ENCODE measurements around the gene RPL10.

Gene RPL10

DNA sequence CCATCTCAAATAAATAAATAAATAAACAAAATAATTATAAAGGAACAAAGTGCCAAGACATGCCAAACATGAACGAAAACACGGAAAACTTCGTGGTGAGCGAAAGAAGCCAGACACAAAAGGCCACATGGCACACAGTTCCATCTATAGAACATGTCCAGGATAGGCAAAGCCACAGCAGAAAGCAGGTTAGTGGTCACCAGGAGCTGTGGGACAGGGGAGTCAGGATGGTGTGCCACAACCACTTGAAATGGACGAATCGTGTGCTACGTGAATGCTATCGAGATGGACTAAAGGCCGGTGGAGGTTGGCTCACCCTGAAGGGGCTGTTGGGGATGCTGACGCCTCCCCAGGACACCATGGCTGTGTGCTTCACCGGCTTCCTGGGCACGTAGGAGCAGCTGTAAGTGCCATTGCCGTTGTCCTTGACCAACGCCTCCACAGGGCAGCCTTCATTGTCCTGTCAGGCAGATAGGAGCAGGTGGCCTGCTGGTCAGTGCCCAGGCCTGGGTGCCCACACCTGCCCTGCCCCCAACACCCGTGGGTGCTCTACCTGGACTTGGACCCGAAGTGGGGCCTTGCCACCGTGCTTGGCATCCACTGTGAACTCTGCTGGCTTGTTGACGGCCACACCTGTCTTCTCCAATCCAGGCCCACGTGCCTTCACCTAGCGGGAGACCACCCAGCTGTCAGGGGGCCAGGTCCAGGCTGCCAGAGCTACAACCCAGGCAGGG is 34.3 kb upstream of the RPL10 start:
- DNase-seq = no peak

DNA sequence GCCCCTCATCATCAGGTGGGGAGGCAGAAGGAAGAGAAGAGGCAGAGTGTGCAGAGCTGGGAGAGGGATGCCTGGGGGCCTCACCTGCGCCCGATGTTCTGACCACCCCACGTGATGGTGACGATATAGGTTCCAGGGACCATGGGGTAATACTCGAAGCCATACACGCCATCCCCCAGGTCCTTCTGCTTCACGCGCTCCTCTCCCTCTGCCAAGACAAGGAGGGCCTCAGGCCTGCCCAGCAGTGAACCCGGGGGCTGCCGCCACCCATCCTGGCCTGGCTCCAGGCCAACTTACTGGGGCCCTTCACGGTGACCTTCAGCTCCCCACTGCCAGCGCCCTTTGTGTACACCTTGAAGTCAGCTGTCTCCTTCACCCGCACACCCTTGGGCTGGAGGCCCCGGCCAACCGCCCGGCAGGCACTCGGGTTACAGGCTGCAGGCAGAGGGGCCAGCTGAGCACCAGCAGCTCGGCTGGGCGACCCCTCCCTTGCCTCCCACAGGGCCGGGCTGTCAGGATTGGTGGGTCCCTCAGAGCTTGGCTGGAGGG is 33.1 kb upstream of the RPL10 start:
- no peak for DNase-seq

- DNase-seq = no peak
Observed at GRCh38 chrX:154365997-154366665, 32.0 kb upstream of the RPL10 start.

DNA sequence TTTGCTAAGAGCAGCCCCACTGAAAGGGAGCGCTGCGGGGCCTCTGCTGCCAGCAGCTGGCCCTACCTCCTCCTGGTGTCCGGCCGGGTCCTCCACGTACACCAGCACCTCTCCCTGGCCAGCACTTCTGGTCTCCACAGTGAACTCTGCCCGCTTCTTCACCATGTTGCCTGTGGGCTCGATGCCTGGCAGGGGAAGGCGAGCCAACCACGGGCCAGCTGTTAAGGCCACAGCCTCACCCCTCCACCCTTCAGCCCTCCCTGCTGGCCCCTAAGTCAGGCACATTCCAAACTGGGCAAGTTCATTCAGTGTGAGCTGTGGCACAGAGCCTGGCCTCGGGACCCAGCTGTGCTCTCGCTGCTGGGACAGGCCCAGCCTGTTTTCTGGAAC is 31.5 kb upstream of the RPL10 start:
- no peak for DNase-seq

GRCh38 chrX:154367474-154368308 is 30.5 kb upstream of the RPL10 start:
- DNase-seq = no peak

- peak; percentile 38 to 67 (median 52) for DNase-seq
Observed at GRCh38 chrX:154368630-154369448, 29.3 kb upstream of the RPL10 start.

DNA sequence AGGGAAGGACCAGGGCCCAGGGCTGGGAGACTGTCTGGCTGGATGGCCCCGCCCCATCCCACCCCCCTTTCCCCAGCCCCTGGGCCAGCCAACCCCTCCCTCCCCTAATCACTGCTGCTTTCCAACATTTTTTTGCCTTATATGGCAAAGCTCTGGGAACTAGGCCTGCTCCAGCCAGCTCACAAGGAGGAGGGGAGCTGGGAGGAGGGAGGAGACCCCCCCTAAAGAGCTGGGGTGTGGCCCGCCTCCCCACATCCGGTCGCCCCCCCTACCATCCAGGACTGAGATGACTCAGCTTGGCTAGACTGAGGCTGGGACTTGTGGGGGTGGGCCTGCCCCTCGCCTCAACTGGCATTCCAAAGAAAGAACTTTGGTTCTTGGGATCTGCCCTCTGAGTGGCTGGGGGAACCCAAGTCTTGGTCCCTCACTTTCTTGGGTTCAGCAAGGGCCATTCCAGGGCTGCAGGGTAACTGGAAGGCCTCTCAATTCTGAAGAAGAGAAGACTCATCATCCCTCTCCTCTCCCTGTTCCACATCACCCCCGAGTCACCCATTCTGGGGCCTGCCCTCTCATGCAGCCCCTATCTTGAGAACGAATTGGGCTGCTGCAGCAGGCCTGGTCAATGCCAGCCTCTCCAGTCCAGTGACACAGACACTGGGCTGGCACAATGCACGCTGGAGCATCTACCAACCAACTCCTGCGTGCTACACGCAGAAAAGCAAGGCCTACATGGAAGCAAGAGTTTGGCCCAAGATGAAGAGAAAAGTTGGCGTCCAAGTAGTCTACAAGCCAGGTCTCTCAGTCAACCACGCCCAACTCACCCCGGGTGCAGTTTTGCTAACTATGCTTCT is 28.5 kb upstream of the RPL10 start:
- DNase-seq = peak in 2 of 4 experiments; percentile 26 to 54

- no peak for DNase-seq
Observed at GRCh38 chrX:154370300-154371016, 27.7 kb upstream of the RPL10 start.

DNA sequence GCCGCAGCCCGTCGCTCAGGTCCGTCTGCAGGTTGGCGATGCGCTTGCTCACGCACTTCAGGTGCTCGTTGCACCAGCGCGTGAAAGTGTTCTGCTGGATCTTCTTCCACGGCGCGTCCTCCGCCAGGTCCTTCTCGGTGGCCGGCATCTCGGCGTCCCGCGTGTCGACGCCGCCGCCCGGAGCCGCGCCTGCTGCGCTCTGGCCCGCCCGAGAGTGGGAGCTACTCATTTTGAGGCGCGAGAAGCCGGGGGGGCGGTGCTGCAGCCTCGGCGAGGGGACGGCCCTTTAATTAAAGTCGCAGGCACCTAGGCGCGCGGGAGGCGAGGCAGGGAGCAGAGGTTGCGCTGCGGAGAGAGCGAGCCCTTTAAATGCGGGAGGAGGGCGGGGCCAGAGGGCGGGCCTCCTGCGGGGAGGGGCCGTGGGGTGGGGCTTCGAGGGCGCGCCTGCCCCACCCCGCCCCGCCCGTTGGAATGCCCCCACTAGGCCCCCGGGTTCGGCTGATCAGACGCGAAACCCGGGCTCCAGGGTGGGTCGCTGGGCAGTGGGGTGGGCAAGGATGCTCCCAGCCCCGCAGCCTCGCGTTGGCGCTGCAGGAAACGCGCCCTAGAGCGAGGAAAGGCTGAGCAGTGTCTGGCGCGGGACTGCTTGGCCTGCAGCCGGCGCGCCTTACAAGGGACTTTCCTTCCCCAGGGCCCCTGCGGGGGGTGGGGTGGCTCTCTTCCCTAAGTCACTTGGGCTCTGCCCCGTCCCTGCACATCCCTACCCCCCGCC is 27.0 kb upstream of the RPL10 start:
- peak; percentile 66 to 87 (median 76) for DNase-seq

GRCh38 chrX:154371789-154372300 is 26.3 kb upstream of the RPL10 start:
- no peak for DNase-seq

DNA sequence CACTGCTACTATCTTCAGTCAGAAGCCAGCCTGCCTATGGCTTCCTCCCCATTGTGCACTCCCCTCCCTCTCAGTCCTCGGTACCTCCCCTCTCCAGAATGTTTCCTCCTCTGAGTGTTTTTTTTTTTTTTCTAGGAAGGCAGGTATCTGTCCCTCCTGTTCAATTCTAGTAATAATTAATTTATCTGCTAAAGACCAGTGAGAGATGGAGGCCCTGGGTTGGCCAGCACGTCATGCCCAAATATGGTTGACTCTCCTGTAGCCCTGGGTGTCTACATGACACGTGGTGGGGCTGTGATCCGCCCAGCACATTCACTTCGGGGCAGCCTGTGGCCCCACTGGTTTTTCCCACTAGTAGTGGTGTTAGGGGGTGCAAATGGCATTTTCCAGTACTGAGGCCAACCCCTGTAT is 25.6 kb upstream of the RPL10 start:
- no peak for DNase-seq

- peak in 1 of 4 experiments; percentile 19 for DNase-seq
Observed at GRCh38 chrX:154373340-154374306, 24.6 kb upstream of the RPL10 start.

- no peak for DNase-seq
Observed at GRCh38 chrX:154374313-154375155, 23.6 kb upstream of the RPL10 start, which contains the start of gene FLNA. FLNA (minus strand) TSS chrX:154374634; CDS start chrX:154371245, 3,389 bp downstream.

- DNase-seq = no peak
Observed at GRCh38 chrX:154375156-154375504, 23.0 kb upstream of the RPL10 start.

DNA sequence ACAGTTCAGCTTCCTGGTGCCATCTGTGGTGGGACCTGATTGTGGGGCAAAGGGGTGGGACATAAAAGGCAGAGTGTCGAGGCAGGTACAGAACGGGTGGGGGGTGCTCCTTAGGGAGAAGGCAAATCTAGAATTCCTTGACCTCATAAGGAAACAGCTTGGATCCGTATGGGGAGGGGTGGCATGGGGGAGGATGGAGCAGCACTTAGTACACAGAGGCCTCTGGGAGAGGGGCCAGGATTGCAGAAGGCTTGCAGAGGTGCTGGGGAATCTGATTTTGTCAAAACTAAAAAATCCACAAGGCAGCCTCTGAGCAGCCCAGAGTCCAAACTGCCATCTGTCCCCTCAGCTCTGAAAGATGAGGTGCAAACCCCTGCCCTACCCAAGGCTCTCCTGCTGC is 21.4 kb upstream of the RPL10 start:
- DNase-seq = no peak

GRCh38 chrX:154378059-154378798 is 19.9 kb upstream of the RPL10 start:
- peak in 2 of 4 experiments; percentile 19 to 30 for DNase-seq

All from activated naive CD4-positive, alpha-beta T cell (primary cell).